GM21423 (cell line): ENCODE data around the gene STX4.

Experiments used
- ATAC-seq: cut with Tn5 transposase; IDR thresholded peaks from one replicate; pipeline ENCODE4 v1.9.1; 2021; ENCODE audit warnings: mild to moderate bottlenecking, moderate library complexity; ENCODE audit not compliant: unreplicated experiment

The STX4 gene, protein sequence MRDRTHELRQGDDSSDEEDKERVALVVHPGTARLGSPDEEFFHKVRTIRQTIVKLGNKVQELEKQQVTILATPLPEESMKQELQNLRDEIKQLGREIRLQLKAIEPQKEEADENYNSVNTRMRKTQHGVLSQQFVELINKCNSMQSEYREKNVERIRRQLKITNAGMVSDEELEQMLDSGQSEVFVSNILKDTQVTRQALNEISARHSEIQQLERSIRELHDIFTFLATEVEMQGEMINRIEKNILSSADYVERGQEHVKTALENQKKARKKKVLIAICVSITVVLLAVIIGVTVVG

DNA sequence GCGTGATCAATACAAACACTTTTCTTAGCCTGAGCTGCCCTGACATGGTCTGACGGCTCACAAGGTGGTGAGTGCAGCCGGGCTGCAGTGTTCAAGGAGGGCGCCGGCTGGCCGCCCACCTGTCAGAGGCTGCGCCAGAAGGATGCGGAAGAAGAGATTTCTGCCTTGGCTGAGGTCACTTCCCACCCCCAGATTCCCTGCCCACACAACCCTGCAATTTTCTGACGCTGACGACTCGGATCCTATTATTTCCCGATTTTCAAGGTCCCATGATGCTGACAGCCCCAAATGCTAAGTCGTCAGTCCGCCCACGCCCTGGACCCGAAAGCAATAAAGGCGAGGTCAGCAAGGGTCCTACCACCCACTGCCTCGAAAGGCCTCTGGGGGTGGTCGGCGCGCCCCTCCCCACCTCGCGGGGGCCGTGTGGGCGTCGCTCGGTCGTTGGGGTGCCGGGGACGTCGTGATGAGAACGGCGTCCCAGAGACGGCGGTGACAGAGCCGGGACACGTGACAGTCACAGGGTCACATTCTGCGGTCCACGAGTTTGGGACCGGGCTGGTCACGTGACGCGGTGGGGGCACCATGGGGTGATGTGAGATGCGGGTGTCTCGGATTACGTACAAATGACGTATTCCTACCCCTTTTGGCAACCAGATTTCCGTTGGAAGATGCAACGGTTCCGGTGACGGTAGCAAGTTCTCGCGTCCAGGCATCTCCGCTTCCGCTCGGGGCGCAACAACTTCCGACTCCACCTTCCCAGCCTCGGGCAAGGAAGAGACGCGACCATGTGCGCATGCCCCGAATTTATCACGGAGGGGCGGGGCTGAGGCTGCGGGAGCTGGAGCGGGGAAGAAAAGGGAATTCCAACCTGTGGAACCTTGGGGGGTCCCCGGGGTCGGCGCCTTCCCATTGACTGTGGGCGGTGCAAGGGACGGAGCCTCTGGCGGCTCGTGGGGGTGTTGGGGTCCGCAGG lies at the start of gene STX4:
TSS of gene STX4 (plus strand) at position 823 of the 973 bp plus-strand sequence. CDS start 248 bp downstream, outside the sequence.
- peak; percentile 79 for ATAC-seq

DNA sequence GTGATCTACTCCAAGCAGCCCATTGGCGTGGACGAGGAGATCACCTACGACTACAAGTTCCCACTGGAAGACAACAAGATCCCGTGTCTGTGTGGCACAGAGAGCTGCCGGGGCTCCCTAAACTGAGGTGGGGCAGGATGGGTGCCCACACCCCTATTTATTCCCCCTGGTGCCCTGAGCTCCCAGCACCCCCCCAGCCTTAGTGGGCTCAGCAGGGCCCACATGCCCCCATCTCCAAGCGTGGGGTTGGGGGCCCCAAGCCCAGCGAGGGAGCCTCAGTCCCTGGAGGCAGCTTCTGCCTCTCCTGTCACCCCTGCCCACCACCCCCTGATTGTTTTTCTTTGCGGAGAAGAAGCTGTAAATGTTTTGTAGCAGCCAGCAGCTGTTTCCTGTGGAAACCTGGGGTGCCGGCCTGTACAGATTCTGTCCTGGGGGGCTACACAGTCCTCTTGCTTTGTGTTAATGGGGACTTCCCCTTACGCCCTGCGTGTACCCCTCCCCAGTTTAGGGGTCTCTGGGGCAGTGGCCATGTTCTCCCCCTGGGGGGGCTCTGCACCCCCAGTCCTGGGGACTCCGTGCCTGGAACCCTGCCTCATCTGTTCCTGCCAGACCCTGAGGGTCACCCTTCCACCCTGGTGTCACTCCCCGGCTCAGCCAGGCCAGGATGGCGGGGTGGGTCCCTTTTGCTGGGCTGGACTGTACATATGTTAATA lies 49.3 kb upstream of the STX4 start:
- no peak for ATAC-seq

DNA sequence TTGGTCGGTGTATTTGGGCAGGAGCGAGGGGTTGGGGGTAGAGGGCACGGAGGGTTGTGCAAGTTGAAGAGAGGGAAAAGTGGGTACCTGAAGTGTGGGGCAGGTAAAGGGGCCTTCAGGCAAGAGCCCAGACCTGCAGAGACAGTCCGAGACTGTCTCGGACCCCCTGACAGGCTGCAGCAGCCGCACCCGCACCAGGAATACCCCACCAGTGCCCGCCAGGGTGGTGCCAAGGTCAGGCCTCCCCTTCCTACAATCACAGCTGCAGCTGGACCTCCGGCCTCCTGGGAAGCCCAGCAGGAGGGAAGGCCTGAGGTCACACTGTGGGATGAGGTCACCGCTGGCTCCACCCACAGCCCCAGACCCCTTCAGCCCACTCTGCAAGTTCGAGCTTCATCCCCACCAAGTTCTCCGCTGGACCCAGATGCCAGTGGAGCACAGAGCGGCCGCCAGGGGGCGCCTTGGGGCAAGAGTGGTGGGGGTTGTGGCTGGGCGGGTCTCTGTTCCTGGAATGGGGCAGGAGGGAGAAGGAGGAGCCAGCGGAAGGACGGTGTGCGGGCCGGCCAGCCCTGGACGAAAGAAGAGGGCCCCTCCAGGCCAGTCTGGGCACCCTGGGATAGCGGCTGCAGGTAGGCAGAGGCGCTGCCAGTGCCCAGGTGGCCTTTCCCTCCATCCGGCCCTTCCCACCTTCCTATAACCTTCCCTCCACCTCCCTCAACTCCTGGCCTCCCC lies 48.5 kb upstream of the STX4 start, which contains the start of gene HSD3B7:
TSS of gene HSD3B7 (plus strand) at position 539 of the 732 bp plus-strand sequence. CDS start 452 bp downstream, outside the sequence.
- peak; percentile 63 for ATAC-seq

DNA sequence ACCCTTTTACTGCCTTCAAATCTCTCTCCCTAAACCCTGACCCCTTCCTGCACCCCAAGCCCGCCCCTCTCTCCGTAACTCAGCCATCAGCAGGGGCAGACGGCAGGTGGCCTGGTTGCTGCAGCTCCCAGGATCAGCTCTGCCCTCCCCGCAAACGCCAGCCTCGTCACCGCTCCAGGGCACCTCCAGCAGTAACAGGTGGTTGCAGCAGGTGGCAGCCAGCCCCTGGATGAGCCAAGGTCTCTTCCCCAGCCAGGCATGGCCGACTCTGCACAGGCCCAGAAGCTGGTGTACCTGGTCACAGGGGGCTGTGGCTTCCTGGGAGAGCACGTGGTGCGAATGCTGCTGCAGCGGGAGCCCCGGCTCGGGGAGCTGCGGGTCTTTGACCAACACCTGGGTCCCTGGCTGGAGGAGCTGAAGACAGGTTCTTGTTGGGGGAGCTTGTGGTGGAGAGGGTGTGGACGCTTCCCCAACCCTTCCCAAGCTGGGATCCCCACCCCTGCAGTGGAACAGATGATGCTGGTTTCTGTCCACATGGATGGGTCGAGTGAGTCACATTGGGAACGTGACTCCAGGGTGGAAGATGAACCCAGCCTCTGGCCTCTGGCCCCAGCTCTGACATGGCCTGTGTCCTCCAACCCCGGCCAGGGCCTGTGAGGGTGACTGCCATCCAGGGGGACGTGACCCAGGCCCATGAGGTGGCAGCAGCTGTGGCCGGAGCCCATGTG lies 47.8 kb upstream of the STX4 start:
- ATAC-seq = no peak

DNA sequence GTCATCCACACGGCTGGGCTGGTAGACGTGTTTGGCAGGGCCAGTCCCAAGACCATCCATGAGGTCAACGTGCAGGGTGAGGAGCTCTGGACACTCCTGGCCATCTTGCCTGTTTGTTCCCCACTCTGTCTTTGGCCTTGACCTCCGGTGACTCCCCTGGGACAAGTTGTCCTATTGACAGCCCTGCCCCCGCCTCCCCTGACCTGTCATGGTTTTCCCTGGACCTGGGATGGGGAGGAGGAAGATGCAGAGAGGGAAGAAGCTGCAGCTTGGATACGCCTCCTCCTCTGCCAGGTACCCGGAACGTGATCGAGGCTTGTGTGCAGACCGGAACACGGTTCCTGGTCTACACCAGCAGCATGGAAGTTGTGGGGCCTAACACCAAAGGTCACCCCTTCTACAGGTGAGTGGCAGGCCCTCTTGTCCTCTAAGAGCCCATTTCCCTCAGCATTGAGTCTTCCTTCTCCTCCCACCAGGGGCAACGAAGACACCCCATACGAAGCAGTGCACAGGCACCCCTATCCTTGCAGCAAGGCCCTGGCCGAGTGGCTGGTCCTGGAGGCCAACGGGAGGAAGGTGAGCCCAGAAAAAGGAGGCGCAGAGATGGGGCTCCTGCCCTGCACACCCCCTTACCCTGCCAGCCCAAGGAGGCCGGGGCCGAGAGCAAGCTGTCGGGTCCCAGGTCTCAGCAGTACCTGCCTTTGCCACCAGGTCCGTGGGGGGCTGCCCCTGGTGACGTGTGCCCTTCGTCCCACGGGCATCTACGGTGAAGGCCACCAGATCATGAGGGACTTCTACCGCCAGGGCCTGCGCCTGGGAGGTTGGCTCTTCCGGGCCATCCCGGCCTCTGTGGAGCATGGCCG lies 47.0 kb upstream of the STX4 start:
- ATAC-seq = no peak

DNA sequence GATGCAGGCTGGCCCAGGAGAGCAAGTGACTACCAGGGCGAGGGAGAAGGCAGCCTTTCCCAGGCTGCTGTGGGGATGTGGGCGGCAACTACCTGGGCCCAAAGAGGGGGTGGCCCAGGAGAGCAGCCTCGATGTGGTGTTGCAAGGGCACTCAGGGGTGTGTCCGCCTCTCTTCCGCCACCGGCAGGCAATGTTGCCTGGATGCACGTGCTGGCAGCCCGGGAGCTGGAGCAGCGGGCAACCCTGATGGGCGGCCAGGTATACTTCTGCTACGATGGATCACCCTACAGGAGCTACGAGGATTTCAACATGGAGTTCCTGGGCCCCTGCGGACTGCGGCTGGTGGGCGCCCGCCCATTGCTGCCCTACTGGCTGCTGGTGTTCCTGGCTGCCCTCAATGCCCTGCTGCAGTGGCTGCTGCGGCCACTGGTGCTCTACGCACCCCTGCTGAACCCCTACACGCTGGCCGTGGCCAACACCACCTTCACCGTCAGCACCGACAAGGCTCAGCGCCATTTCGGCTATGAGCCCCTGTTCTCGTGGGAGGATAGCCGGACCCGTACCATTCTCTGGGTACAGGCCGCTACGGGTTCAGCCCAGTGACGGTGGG lies 45.7 kb upstream of the STX4 start:
- ATAC-seq = no peak

DNA sequence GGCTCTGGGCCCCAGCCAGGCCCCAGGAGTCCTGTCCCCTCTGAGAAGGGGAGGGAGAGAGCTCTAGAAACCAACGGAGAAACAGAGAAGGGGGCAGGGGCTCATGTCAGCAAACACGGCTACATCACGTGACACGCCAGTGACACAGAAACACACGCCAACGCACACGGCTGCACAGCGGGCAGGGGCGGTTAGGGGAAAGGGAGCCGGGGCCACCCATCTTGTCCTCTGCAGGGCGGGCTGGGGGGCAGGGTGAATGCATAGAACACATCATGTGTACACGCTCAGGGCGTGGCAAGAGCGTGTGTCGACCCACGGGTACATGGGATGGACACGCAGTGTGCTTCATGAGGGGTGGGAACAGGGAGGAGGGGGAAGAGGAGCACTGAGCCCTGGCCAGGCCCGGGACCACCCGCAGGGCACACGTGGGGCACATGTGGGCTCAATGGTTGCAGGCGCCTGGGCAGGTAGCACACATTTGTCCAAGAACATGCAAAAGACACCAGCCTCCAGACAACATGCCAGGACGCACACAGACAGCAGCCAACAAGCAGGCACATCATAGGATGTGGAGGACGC lies 43.8 kb upstream of the STX4 start:
- no peak for ATAC-seq

DNA sequence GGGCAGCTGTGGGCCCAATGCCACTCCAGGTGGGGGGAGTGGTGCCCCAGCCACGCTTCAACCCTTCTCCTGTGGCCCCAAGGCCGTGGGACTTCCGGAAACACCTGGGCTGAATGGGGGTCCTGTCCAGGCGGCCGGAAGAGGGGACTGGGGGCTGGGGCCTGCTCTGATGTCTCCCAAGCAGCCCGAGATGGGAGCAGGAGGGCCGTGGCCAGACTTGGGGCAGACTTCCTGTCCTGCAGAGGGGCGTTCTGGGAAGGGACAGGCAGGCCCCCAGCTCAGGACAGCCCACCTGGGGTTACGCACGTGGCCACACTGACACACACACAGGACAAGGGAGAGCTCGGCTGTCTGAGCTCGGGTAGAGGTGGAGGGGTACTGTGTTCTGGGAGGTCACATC lies 43.3 kb upstream of the STX4 start:
- no peak for ATAC-seq

DNA sequence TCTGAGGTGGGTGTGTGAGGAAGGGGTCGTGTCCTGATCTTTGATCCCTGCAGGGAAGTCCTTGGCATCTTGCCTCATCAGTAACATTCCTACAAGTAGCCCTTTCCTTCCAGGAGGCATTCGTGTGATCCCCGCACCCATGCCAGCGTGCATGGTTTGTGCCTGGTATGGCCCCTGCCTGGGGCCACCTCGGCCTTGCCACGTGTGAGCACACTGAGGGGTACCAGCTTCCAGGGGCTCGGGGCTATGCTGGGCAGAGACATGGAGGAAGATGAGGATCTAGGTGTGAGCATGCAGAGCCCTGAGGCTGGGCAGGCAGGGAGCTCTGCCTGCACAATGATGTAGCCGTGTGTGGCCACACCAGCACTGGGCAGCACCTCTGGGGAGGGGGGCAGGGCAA lies 42.3 kb upstream of the STX4 start:
- no peak for ATAC-seq

DNA sequence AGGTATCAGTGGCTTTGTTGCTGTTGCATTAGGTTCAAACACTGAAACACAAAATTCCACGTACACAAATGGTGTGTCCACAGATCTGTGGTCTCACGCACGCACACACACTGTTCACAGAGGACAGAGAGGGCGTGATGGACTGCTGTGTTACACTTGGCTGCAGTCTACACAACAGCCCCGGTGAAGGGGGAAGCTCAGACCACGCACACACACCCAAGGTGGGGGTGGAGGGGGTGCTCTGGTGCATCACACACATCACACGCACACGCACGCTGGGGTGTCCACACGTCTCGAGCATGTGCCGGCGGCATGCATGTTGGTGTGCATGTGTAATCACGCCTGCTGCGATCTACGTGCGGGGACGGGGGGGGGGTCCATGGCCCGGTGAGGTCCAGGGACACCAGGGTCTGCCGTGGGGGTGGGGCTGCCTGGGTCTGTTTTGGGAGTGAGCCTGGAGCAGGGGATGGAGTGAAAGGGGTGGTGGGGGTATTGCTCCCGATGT lies 41.0 kb upstream of the STX4 start:
- ATAC-seq = no peak

DNA sequence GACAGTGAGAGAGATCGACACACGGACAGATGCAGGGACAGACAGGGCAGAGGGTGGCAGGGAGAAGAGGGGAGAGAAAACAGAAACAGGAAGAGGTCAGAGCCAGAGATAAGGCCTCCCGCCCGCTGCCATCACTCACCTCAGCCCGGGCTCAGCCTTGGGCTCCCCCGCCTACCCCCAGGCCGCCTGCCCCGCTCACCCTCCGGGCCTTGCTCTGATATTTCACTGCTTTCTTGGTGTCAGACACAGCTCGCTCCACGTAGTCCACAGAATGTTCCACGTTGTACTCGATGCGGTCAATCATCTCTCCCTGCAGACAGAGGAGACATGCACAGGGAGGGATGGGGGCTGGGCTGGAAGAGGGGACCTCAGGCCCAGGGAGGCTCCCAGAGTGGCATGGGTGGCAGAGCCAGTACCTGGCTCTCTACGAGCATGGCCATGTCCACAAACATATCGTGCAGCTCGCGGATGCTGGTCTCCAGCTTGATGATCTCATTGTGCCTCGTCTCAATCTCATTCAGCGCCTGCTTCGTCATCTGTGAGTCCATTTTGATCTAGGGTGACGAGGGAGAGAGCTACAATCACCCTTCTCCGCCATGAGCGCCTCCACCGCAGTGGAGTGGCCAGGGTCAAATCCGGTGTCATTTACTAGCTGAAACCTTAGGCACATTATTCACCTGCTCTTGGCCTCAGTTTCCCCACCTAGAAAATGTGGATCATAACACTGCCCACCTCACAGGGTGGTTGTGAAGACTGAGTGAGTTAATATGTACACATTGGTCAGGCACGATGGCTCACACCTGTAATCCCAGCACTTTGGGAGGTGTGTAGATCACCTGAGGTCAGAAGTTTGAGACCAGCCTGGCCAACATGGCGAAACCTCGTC lies 40.2 kb upstream of the STX4 start:
- no peak for ATAC-seq

DNA sequence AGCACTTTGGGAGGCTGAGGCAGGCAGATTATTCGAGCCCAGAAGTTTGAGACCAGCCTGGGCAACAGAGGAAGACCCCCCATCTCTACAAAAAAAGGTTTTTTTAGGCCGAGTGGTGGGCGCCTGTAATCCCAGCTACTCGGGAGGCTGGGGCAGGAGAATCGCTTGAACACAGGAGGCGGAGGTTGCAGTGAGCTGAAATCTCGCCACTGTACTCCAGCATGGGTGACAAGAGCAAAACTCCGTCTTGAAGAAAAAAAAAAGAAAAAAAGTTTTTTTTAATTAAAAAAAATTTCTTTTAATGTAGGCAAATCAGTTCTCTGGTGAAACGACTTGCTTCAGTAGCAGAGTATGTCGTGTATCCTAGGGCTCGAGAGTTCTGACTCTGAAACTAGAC lies 37.4 kb upstream of the STX4 start:
- ATAC-seq = no peak

DNA sequence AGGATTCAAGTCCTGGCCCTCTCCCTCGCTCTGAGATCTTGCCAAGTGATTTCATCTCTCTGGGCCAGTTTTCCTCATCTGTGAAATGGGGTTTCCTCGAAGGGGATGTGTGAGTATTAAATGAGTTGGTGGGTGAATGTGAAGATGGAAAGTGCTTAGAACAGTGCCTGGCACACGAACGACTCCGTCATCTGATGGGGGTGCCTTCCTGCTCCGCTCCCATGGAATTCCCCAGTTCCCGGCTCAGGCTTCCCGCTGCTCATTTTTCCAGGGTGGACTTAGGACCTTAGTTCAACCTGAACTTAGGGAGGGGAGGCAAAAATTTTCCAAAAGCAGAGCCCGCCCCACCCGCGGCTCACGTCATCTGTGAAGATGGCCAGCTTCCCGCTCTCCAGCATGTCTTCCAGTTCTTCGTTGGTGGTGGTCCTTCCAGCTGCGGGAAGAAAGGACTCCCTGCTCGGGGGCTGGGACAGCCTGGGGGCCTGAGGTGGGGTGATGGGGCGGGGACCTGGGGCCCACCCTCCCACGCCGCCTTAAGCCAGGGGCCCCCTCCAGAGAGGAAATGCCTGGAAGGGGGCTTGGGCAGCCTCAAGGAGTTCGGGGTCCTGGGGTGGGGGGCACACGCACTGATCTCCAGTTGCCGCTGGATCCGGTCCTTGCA lies 36.9 kb upstream of the STX4 start:
- no peak for ATAC-seq

DNA sequence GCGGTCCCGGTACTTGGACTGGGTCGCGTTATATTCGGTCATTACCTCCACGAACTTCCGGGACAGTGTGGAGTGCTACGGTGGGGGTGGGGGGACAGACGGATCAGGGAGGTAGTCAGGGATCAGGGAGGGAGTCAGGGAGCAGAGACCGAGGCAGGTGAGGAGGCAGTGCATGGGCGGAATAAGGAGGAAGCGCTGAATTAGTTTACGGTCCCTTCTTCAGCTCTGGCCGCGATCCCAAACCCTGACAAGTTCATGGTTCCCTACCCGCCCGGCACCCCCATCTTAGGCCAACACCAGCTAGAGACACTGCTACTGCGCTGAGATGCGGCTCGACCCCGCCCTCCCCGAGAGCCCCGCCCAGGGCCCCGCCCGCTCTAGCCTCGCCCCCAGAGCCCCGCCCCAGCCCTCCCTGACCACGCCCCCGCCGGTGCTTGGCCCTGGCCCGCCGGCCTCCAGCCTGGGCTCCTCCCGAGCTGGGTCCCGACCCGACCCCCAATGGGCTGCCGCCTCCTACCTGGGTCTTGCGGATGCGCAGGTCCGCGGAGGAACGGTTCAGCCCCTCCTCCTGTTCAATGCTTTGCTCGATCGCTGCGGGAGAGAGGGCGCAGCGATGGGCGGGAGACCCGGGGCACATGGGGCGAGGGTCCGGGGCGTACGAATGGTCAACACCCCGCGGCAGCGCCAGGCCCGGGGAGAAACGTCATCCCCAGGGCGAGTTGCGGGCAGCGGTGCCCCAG lies 36.2 kb upstream of the STX4 start:
- peak; percentile 83 for ATAC-seq
